Measurements from ENCODE around the gene LYRM1. TPM values are rescaled to one million over a fixed set of nuclear protein-coding genes. Genes with fewer than 3 reads are reported as not detected.
"Not testable (repeated sequence)": the region's sequence is repeated elsewhere in the genome, so short reads cannot be mapped to it uniquely, and the experiment has no call there.

The LYRM1 gene
- total and polyA plus RNA-seq, 8 donors: 6.7 to 58.5 (median 27.8) TPM

DNA sequence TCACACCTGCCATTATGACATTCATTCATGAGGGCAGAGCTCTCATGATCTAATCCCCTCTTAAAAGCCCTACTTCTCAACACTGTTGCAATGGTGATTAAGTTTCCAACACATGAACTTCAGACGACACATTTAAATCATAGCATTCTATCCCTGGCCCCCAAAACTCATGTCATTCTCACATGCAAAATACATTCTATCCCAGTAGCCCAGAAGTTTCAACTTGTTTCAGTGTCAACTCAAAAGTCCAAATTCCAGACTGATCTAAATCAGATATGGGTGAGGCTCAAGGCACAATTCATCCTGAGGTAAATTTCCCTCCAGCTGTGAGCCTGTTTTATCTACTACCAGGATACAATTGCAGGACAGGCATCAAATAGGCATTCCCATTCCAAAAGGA is 25.2 kb downstream of the LYRM1 start:
- no peak for DNase-seq
- intact Hi-C loops (cut with DNase I; ENCODE audit: low total_unique reads): no loop called here
- peaks cover 0 to 3% (median 0%) of the 10 kb centered on the region in 4 donors for H3K4me1 ChIP-seq
- H3K4me3 ChIP-seq: no peak overlapping the region
- peaks cover 0 to 43% (median 30%) of the 10 kb centered on the region in 4 donors for H3K36me3 ChIP-seq
- no peak overlapping the region for H3K27ac ChIP-seq
- no peaks in the 10 kb centered on the region for H3K27me3 ChIP-seq
- no peaks in the 10 kb centered on the region for H3K9me3 ChIP-seq
- no peak for TF ChIP-seq POLR2A (IDR thresholded peaks at IDR 0.05)
- TF ChIP-seq CTCF (IDR thresholded peaks at IDR 0.05): no peak
- no peak for TF ChIP-seq POLR2AphosphoS5 (IDR thresholded peaks at IDR 0.05)
- no peak for TF ChIP-seq EP300 (IDR thresholded peaks at IDR 0.05)
- WGBS, 5 donors: 84 to 100% (median 98%) methylated on average over 1 of the region's 1 CpG

- intact Hi-C loops (cut with DNase I; ENCODE audit: low total_unique reads): no loop called here
- Histone ChIP-seq H3K27me3 (no peaks in the 10 kb centered on the region), H3K36me3 (peaks cover 0 to 21% (median 20%) of the 10 kb centered on the region in 4 donors), H3K9me3 (no peaks in the 10 kb centered on the region), H3K27ac (peak overlapping the region in 1 of 5 donors; percentile 70), H3K4me1 (peaks cover 0 to 10% (median 0%) of the 10 kb centered on the region in 4 donors), H3K4me3 (no peak overlapping the region)
- TF ChIP-seq EP300 (IDR thresholded peaks at IDR 0.05) (no peak), CTCF (IDR thresholded peaks at IDR 0.05) (no peak), POLR2AphosphoS5 (IDR thresholded peaks at IDR 0.05) (no peak), POLR2A (IDR thresholded peaks at IDR 0.05) (no peak)
- WGBS, 5 donors: 72 to 88% (median 77%) methylated on average over 4 to 5 of the region's 5 CpGs
- peak in 1 of 2 donors; percentile 36 for DNase-seq
These were observed 28.3 kb downstream of the LYRM1 start for GRCh38 chr16:20928774-20929411.

GRCh38 chr16:20929676-20930364 is 29.2 kb downstream of the LYRM1 start:
- peak in 1 of 3 donors; percentile 14 for TF ChIP-seq POLR2AphosphoS5 (IDR thresholded peaks at IDR 0.05)
- Histone ChIP-seq H3K36me3 (peaks cover 0 to 12% (median 11%) of the 10 kb centered on the region in 4 donors), H3K27ac (peak overlapping the region in 3 of 5 donors; percentile 5 to 70 (median 28))
- H3K4me1 ChIP-seq; H3K9me3 ChIP-seq; H3K4me3 ChIP-seq; intact Hi-C loops (cut with DNase I; ENCODE audit: low total_unique reads); H3K27me3 ChIP-seq: not testable (repeated sequence)
- peak in 1 of 2 donors; percentile 37 for DNase-seq
- 64 to 89% (median 78%) methylated on average over 10 of the region's 10 CpGs for whole genome bisulfite sequencing, 5 donors

- peak overlapping the region in 3 of 5 donors; percentile 5 to 70 (median 28) for H3K27ac ChIP-seq
These were observed 29.8 kb downstream of the LYRM1 start for GRCh38 chr16:20930365-20930690.

More at GRCh38 chr16:20930365-20930690, 29.8 kb downstream of the LYRM1 start:
- Histone ChIP-seq H3K36me3 (peaks cover 0 to 7% (median 6%) of the 10 kb centered on the region in 4 donors), H3K4me3 (no peak overlapping the region), H3K4me1 (peaks cover 0 to 10% (median 0%) of the 10 kb centered on the region in 4 donors), H3K27me3 (no peaks in the 10 kb centered on the region), H3K9me3 (no peaks in the 10 kb centered on the region)
- intact Hi-C loops (cut with DNase I; ENCODE audit: low total_unique reads): no loop called here
- no peak for DNase-seq
- WGBS, 5 donors: 88 to 94% (median 90%) methylated on average over 1 of the region's 1 CpG
- TF ChIP-seq EP300 (IDR thresholded peaks at IDR 0.05) (no peak), POLR2A (IDR thresholded peaks at IDR 0.05) (no peak), POLR2AphosphoS5 (IDR thresholded peaks at IDR 0.05) (no peak), CTCF (IDR thresholded peaks at IDR 0.05) (no peak)
